HG03469 (cell line): ENCODE data around the gene MGLL.

ENCODE experiments used
- ATAC-seq: cut with Tn5 transposase; IDR thresholded peaks from one replicate; pipeline ENCODE4 v1.9.1; 2021; ENCODE audit warnings: mild to moderate bottlenecking, moderate library complexity, moderate number of reproducible peaks; ENCODE audit not compliant: unreplicated experiment

The MGLL gene

GRCh38 chr3:127822041-127822681 lies at the start of gene MGLL:
Gene MGLL, minus strand, starts transcription at chr3:127822515. Its CDS starts 197 bp downstream, at chr3:127822318.
- no peak for ATAC-seq

GRCh38 chr3:127870156-127870555 lies 47.8 kb upstream of the MGLL start:
- no peak for ATAC-seq

GRCh38 chr3:127867986-127868385 lies 45.7 kb upstream of the MGLL start:
- ATAC-seq: no peak

GRCh38 chr3:127867412-127867811 lies 45.1 kb upstream of the MGLL start:
- no peak for ATAC-seq

- ATAC-seq: no peak
These were observed 43.6 kb upstream of the MGLL start for GRCh38 chr3:127865941-127866340.

- no peak for ATAC-seq
These were observed 37.9 kb upstream of the MGLL start for GRCh38 chr3:127860211-127860696.

GRCh38 chr3:127859730-127860129 lies 37.4 kb upstream of the MGLL start:
- no peak for ATAC-seq

GRCh38 chr3:127858937-127859336 lies 36.6 kb upstream of the MGLL start:
- ATAC-seq: no peak

GRCh38 chr3:127858521-127858920 lies 36.2 kb upstream of the MGLL start:
- no peak for ATAC-seq

GRCh38 chr3:127857333-127857732 lies 35.0 kb upstream of the MGLL start:
- no peak for ATAC-seq

- no peak for ATAC-seq
These were observed 34.5 kb upstream of the MGLL start for GRCh38 chr3:127856801-127857200.

GRCh38 chr3:127855246-127855645 lies 32.9 kb upstream of the MGLL start:
- no peak for ATAC-seq

- no peak for ATAC-seq
These were observed 31.4 kb upstream of the MGLL start for GRCh38 chr3:127853681-127854080.

GRCh38 chr3:127851899-127852298 lies 29.6 kb upstream of the MGLL start:
- no peak for ATAC-seq

GRCh38 chr3:127849368-127849767 lies 27.1 kb upstream of the MGLL start:
- no peak for ATAC-seq

- ATAC-seq: no peak
These were observed 26.1 kb upstream of the MGLL start for GRCh38 chr3:127848131-127849129.

- no peak for ATAC-seq
These were observed 25.0 kb upstream of the MGLL start for GRCh38 chr3:127847236-127847720.

GRCh38 chr3:127846576-127846975 lies 24.3 kb upstream of the MGLL start:
- ATAC-seq: no peak

- ATAC-seq: no peak
These were observed 22.1 kb upstream of the MGLL start for GRCh38 chr3:127844326-127844942.

GRCh38 chr3:127840671-127841070 lies 18.4 kb upstream of the MGLL start:
- ATAC-seq: no peak

GRCh38 chr3:127839099-127839498 lies 16.8 kb upstream of the MGLL start:
- no peak for ATAC-seq
